AG09309 (cell line): Measurements from ENCODE around the gene SMS.

ENCODE experiments used
- DNase-seq: peaks from one replicate; pipeline ENCODE4 v3.0.0-alpha.2; 2010; ENCODE audit warnings: low read depth
- H3K4me3 ChIP-seq: 2 replicates; pipeline ENCODE4 v1.5.1; 2011; ENCODE audit warnings: mild to moderate bottlenecking, low read depth, low read length, moderate library complexity; ENCODE audit not compliant: control insufficient read depth
- CTCF ChIP-seq: IDR thresholded peaks from 2 replicates; pipeline ENCODE4 v1.5.1; 2011; ENCODE audit warnings: mild to moderate bottlenecking, low read depth, low read length, inconsistent platforms; ENCODE audit not compliant: insufficient read depth, control insufficient read depth; ENCODE audit errors: missing control alignments

SMS gene

GRCh38 chrX:21926116-21926515 is 14.4 kb upstream of the SMS start:
- no peak for TF ChIP-seq CTCF
- DNase-seq: no peak
- H3K4me3 ChIP-seq: no peak overlapping the region

- H3K4me3 ChIP-seq: no peak overlapping the region
- DNase-seq: peak; percentile 85
- TF ChIP-seq CTCF: no peak
These were observed 13.8 kb upstream of the SMS start for GRCh38 chrX:21926527-21927278.

- no peak for DNase-seq
- H3K4me3 ChIP-seq: no peak overlapping the region
- TF ChIP-seq CTCF: no peak
These were observed 11.3 kb upstream of the SMS start for GRCh38 chrX:21929209-21929608.

DNA sequence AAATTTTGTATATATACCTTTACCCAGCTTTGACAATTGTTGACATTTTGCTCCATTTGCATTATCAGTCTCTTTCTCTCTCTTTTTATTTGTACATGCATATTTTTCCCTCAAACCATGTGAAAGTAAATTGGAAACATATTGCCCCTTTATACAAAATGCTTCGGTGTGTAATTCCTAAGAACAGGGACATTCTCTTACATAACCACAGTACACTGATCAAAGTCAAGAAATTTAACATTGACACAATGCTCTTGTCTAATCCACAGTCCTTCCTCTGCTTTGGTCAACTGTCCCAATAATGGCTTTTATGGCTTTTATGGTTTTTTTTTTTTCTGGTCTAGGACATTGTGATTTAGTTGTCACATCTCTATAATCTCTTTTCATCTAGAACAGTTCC is 9.5 kb upstream of the SMS start:
- no peak for DNase-seq
- no peak overlapping the region for H3K4me3 ChIP-seq
- TF ChIP-seq CTCF: no peak

GRCh38 chrX:21932292-21933002 is 8.1 kb upstream of the SMS start:
- peak; percentile 80 for DNase-seq
- no peak overlapping the region for H3K4me3 ChIP-seq
- no peak for TF ChIP-seq CTCF

- no peak for DNase-seq
- no peak for TF ChIP-seq CTCF
- no peak overlapping the region for H3K4me3 ChIP-seq
These were observed 7.4 kb upstream of the SMS start for GRCh38 chrX:21933077-21933476.
